ENCODE results near the gene GCHFR. TPM values are rescaled to one million over a fixed set of nuclear protein-coding genes. Genes with fewer than 3 reads are reported as not detected.

The GCHFR gene
- polyA plus RNA-seq, 1 donor from 2014 or later: 7.2 TPM

- H4K20me1 ChIP-seq (ENCODE audit: insufficient read depth): no peaks in the 10 kb centered on the region
- no peaks in the 10 kb centered on the region for H3F3A ChIP-seq (ENCODE audit: insufficient read depth, low read length, poor library complexity, severe bottlenecking)
- H3K27me3 ChIP-seq (ENCODE audit: insufficient read depth, low read depth, low read length): no peaks in the 10 kb centered on the region
- no peak overlapping the region for H2AFZ ChIP-seq (ENCODE audit: low read depth, low read length)
- H3K27ac ChIP-seq (ENCODE audit: low read length): no peak overlapping the region
- no peak overlapping the region for H3K4me2 ChIP-seq (ENCODE audit: low read length)
- no peaks in the 10 kb centered on the region for H3K36me3 ChIP-seq (ENCODE audit: insufficient read depth, low read length)
- H3K9me2 ChIP-seq (ENCODE audit: insufficient read depth, low read length): no peaks in the 10 kb centered on the region
- H3K9ac ChIP-seq (ENCODE audit: low read length): no peak overlapping the region
- H3K9me3 ChIP-seq (ENCODE audit: low read length): no peaks in the 10 kb centered on the region
- TF ChIP-seq TAF1 (IDR thresholded peaks at IDR 0.05; ENCODE audit: low read depth) (no peak), MXI1 (conservative IDR thresholded peaks at IDR 0.05; ENCODE audit: poor library complexity, severe bottlenecking) (no peak), REST (IDR thresholded peaks at IDR 0.05; ENCODE audit: borderline replicate concordance) (no peak), POLR2AphosphoS5 (IDR thresholded peaks at IDR 0.05) (no peak), SMC3 (conservative IDR thresholded peaks at IDR 0.05; ENCODE audit: poor library complexity) (no peak), CTCF (IDR thresholded peaks at IDR 0.05; ENCODE audit: poor library complexity, severe bottlenecking) (no peak), EP300 (conservative IDR thresholded peaks at IDR 0.05; ENCODE audit: poor library complexity, severe bottlenecking) (no peak), EZH2 (IDR thresholded peaks at IDR 0.05; ENCODE audit: borderline replicate concordance, insufficient read depth, low read length, poor library complexity, severe bottlenecking) (no peak), RAD21 (conservative IDR thresholded peaks at IDR 0.05) (no peak)
- no peak overlapping the region for H3K4me3 ChIP-seq (ENCODE audit: low read length)
- no peaks in the 10 kb centered on the region for H3K79me2 ChIP-seq (replicated peaks; ENCODE audit: insufficient read depth, low read length)
Observed at GRCh38 chr15:40775007-40775406, 11.1 kb downstream of the GCHFR start.

- TF ChIP-seq RAD21 (conservative IDR thresholded peaks at IDR 0.05) (no peak), REST (IDR thresholded peaks at IDR 0.05; ENCODE audit: borderline replicate concordance) (no peak), TAF1 (IDR thresholded peaks at IDR 0.05; ENCODE audit: low read depth) (no peak), SMC3 (conservative IDR thresholded peaks at IDR 0.05; ENCODE audit: poor library complexity) (no peak), CTCF (IDR thresholded peaks at IDR 0.05; ENCODE audit: poor library complexity, severe bottlenecking) (no peak), POLR2AphosphoS5 (IDR thresholded peaks at IDR 0.05) (no peak), MXI1 (conservative IDR thresholded peaks at IDR 0.05; ENCODE audit: poor library complexity, severe bottlenecking) (no peak), EZH2 (IDR thresholded peaks at IDR 0.05; ENCODE audit: borderline replicate concordance, insufficient read depth, low read length, poor library complexity, severe bottlenecking) (no peak), EP300 (conservative IDR thresholded peaks at IDR 0.05; ENCODE audit: poor library complexity, severe bottlenecking) (no peak)
- H3K27me3 ChIP-seq (ENCODE audit: insufficient read depth, low read depth, low read length): no peaks in the 10 kb centered on the region
- H3K4me2 ChIP-seq (ENCODE audit: low read length): no peak overlapping the region
- H3K4me3 ChIP-seq (ENCODE audit: low read length): no peak overlapping the region
- H3K9ac ChIP-seq (ENCODE audit: low read length): no peak overlapping the region
- no peak overlapping the region for H2AFZ ChIP-seq (ENCODE audit: low read depth, low read length)
- no peaks in the 10 kb centered on the region for H3K36me3 ChIP-seq (ENCODE audit: insufficient read depth, low read length)
- no peaks in the 10 kb centered on the region for H3K79me2 ChIP-seq (replicated peaks; ENCODE audit: insufficient read depth, low read length)
- no peaks in the 10 kb centered on the region for H3F3A ChIP-seq (ENCODE audit: insufficient read depth, low read length, poor library complexity, severe bottlenecking)
- no peaks in the 10 kb centered on the region for H3K9me2 ChIP-seq (ENCODE audit: insufficient read depth, low read length)
- H4K20me1 ChIP-seq (ENCODE audit: insufficient read depth): no peaks in the 10 kb centered on the region
- no peaks in the 10 kb centered on the region for H3K9me3 ChIP-seq (ENCODE audit: low read length)
- H3K27ac ChIP-seq (ENCODE audit: low read length): no peak overlapping the region
Observed at GRCh38 chr15:40775740-40776536, 12.1 kb downstream of the GCHFR start.

Data from neural cell (in vitro differentiated cells).